ENCODE measurements around the gene TTC14. TPM values are rescaled to one million over a fixed set of nuclear protein-coding genes. Genes with fewer than 3 reads are reported as not detected.

Gene TTC14
- total and polyA plus RNA-seq, 2 of the 13 experiments (the other 11 are each of a cell fraction or from before 2014, with no cell fraction given), result 28.1 to 35.9 TPM

GRCh38 chr3:180601688-180602666, at the start of gene TTC14 (continued):
- peak; percentile 62 for TF ChIP-seq ZNF781 (CRISPR knock-in tag; IDR thresholded peaks at IDR 0.05; ENCODE audit: borderline replicate concordance, not compliant biosample characterization)
- no peak for TF ChIP-seq PRDM4 (CRISPR knock-in tag; IDR thresholded peaks at IDR 0.05; ENCODE audit: borderline replicate concordance)
- peak; percentile 96; the same call in 1 of the 2 replicates for TF ChIP-seq SPEN (CRISPR knock-in tag; IDR thresholded peaks at IDR 0.05; ENCODE audit: low read depth)
- TF ChIP-seq, protein P1, sequence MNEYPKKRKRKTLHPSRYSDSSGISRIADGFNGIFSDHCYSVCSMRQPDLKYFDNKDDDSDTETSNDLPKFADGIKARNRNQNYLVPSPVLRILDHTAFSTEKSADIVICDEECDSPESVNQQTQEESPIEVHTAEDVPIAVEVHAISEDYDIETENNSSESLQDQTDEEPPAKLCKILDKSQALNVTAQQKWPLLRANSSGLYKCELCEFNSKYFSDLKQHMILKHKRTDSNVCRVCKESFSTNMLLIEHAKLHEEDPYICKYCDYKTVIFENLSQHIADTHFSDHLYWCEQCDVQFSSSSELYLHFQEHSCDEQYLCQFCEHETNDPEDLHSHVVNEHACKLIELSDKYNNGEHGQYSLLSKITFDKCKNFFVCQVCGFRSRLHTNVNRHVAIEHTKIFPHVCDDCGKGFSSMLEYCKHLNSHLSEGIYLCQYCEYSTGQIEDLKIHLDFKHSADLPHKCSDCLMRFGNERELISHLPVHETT (CRISPR knock-in tag; conservative IDR thresholded peaks at IDR 0.05), result peak; percentile 89
- no peak for TF ChIP-seq ZNF326 (CRISPR knock-in tag; IDR thresholded peaks at IDR 0.05; ENCODE audit: borderline replicate concordance)
- TF ChIP-seq RARA (CRISPR knock-in tag; IDR thresholded peaks at IDR 0.05), result peak; percentile 6; the same call in 1 of the 2 replicates
- TF ChIP-seq SP4 (CRISPR knock-in tag; IDR thresholded peaks at IDR 0.05), result no peak
- peak; percentile 96 for TF ChIP-seq THAP11 (CRISPR knock-in tag; IDR thresholded peaks at IDR 0.05)
- peak; percentile 50; the same call in 1 of the 2 replicates for TF ChIP-seq ARID5B (CRISPR knock-in tag; IDR thresholded peaks at IDR 0.05)
- no peak for TF ChIP-seq ZNF101 (CRISPR knock-in tag; IDR thresholded peaks at IDR 0.05; ENCODE audit: borderline replicate concordance, low read depth)
- peak; percentile 23; the same call in 1 of the 3 replicates for TF ChIP-seq MXI1 (IDR thresholded peaks at IDR 0.05; ENCODE audit: borderline replicate concordance, low read depth, low read length)
- TF ChIP-seq EED (CRISPR knock-in tag; IDR thresholded peaks at IDR 0.05), result no peak
- TF ChIP-seq HHEX (CRISPR knock-in tag; IDR thresholded peaks at IDR 0.05), result peak; percentile 49; the same call in 1 of the 2 replicates
- peak; percentile 12; the same call in 1 of the 2 replicates for TF ChIP-seq STAG1 (CRISPR knock-in tag; IDR thresholded peaks at IDR 0.05)
- TF ChIP-seq, protein P2, sequence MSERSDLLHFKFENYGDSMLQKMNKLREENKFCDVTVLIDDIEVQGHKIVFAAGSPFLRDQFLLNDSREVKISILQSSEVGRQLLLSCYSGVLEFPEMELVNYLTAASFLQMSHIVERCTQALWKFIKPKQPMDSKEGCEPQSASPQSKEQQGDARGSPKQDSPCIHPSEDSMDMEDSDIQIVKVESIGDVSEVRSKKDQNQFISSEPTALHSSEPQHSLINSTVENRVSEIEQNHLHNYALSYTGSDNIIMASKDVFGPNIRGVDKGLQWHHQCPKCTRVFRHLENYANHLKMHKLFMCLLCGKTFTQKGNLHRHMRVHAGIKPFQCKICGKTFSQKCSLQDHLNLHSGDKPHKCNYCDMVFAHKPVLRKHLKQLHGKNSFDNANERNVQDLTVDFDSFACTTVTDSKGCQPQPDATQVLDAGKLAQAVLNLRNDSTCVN (CRISPR knock-in tag; IDR thresholded peaks at IDR 0.05; ENCODE audit: borderline replicate concordance), result peak; percentile 24; the same call in 1 of the 2 replicates
- TF ChIP-seq ZNF24 (IDR thresholded peaks at IDR 0.05), result 0 out of 2 replicates have a peak, but pooled peaks have one; percentile 7
- TF ChIP-seq, protein P3, sequence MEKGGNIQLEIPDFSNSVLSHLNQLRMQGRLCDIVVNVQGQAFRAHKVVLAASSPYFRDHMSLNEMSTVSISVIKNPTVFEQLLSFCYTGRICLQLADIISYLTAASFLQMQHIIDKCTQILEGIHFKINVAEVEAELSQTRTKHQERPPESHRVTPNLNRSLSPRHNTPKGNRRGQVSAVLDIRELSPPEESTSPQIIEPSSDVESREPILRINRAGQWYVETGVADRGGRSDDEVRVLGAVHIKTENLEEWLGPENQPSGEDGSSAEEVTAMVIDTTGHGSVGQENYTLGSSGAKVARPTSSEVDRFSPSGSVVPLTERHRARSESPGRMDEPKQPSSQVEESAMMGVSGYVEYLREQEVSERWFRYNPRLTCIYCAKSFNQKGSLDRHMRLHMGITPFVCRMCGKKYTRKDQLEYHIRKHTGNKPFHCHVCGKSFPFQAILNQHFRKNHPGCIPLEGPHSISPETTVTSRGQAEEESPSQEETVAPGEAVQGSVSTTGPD (CRISPR knock-in tag; IDR thresholded peaks at IDR 0.05), result no peak

Data from HepG2 (cell line).